Progenitor cell of endocrine pancreas (in vitro differentiated cells): ENCODE measurements around the gene HSH2D. TPM values are rescaled to one million over a fixed set of nuclear protein-coding genes. Genes with fewer than 3 reads are reported as not detected.

Experiments used
- DNase-seq: peaks from one replicate; pipeline ENCODE4 v3.0.0; 2021; ENCODE audit warnings: low spot score; ENCODE audit not compliant: unreplicated experiment
- H3K27ac Mint-ChIP-seq: 2 replicates; pipeline ENCODE4 v1.8.0; 2021; ENCODE audit warnings: mild to moderate bottlenecking, moderate library complexity, mixed read lengths
- H3K27me3 Mint-ChIP-seq: 2 replicates; pipeline ENCODE4 v1.8.0; 2021; ENCODE audit warnings: mixed read lengths
- H3K36me3 Mint-ChIP-seq: 2 replicates; pipeline ENCODE4 v1.8.0; 2022; ENCODE audit warnings: mixed read lengths; ENCODE audit not compliant: insufficient read depth
- H3K4me1 Mint-ChIP-seq: 2 replicates; pipeline ENCODE4 v1.8.0; 2021; ENCODE audit warnings: low read depth, mixed read lengths
- H3K4me3 Mint-ChIP-seq: 2 replicates; pipeline ENCODE4 v1.8.0; 2021; ENCODE audit warnings: low read depth, mild to moderate bottlenecking, moderate library complexity, mixed read lengths
- H3K9me3 Mint-ChIP-seq: 2 replicates; pipeline ENCODE4 v1.8.0; 2021; ENCODE audit warnings: low read depth, mixed read lengths
- total RNA-seq: library from RNA; stranded (reverse); gene quantifications from 2 replicates; pipeline ENCODE4 v1.2.1, GENCODE V29; 2021
- TF ChIP-seq, protein P1 (sequence below): fragments of 200-600 bp; sonication (generic); IDR thresholded peaks from one replicate; pipeline ENCODE4 v1.5.0; 2021; ENCODE audit warnings: antibody characterized with exemption, mild to moderate bottlenecking; ENCODE audit not compliant: unreplicated experiment

HSH2D gene
- total RNA-seq, 1 donor from 2014 or later = 0.72 TPM

DNA sequence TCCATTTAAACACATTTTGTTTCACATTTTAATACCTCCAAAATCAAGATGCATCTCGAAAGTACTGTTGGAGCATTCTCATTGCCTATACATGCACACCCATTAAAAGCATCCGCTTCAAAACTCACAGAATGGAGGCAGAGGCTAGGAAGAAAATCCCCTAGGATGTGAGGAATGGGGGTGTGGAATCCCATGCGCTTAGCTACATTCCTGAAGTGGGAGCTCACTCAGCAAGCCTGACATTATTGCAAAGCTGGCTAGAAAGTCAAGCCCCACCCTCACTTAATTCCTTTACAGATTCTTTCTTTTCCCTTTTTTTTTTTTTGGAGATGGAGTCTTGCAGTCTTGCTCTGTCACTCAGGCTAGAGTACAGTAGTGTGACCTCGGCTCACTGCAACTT, 37.1 kb downstream of the HSH2D start:
- no peak overlapping the region for H3K27ac Mint-ChIP-seq
- H3K36me3 Mint-ChIP-seq = no peaks in the 10 kb centered on the region

DNA sequence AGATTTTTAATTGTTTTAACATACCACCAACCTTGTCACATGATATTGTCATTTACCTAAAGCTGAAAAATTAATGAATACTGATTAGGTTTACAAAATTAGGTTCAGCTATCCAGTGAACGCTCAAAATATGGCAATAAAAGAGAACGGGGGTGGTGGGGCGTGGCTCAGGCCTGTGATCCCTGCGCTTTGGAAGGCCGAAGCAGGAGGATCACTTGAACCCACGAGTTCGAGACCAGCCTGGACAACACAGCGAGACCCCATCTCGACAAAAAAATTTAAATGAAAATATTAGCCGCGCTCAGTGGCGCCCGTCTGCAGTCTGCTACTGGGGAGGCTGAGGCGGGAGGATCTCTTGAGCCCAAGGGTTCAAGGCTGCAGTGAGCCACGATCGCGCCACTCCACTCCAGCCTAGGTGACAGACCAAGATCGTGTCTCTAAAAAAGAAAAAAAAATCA, 41.2 kb downstream of the HSH2D start:
- Mint-ChIP-seq H3K4me3 (peak overlapping the region; percentile 100), H3K4me1 (peaks cover 11% of the 10 kb centered on the region), H3K27ac (peak overlapping the region; percentile 99), H3K27me3 (peaks cover 9% of the 10 kb centered on the region), H3K36me3 (peaks cover 7% of the 10 kb centered on the region), H3K9me3 (no peaks in the 10 kb centered on the region)
- DNase-seq = no peak
- TF ChIP-seq, protein P1, sequence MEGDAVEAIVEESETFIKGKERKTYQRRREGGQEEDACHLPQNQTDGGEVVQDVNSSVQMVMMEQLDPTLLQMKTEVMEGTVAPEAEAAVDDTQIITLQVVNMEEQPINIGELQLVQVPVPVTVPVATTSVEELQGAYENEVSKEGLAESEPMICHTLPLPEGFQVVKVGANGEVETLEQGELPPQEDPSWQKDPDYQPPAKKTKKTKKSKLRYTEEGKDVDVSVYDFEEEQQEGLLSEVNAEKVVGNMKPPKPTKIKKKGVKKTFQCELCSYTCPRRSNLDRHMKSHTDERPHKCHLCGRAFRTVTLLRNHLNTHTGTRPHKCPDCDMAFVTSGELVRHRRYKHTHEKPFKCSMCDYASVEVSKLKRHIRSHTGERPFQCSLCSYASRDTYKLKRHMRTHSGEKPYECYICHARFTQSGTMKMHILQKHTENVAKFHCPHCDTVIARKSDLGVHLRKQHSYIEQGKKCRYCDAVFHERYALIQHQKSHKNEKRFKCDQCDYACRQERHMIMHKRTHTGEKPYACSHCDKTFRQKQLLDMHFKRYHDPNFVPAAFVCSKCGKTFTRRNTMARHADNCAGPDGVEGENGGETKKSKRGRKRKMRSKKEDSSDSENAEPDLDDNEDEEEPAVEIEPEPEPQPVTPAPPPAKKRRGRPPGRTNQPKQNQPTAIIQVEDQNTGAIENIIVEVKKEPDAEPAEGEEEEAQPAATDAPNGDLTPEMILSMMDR = no peak

More for the DNA sequence above, 37.1 kb downstream of the HSH2D start:
- no peak for DNase-seq
- TF ChIP-seq, protein P1 = no peak
- H3K9me3 Mint-ChIP-seq = no peaks in the 10 kb centered on the region
- no peak overlapping the region for H3K4me3 Mint-ChIP-seq
- peaks cover 4% of the 10 kb centered on the region for H3K4me1 Mint-ChIP-seq
- peaks cover 12% of the 10 kb centered on the region for H3K27me3 Mint-ChIP-seq

DNA sequence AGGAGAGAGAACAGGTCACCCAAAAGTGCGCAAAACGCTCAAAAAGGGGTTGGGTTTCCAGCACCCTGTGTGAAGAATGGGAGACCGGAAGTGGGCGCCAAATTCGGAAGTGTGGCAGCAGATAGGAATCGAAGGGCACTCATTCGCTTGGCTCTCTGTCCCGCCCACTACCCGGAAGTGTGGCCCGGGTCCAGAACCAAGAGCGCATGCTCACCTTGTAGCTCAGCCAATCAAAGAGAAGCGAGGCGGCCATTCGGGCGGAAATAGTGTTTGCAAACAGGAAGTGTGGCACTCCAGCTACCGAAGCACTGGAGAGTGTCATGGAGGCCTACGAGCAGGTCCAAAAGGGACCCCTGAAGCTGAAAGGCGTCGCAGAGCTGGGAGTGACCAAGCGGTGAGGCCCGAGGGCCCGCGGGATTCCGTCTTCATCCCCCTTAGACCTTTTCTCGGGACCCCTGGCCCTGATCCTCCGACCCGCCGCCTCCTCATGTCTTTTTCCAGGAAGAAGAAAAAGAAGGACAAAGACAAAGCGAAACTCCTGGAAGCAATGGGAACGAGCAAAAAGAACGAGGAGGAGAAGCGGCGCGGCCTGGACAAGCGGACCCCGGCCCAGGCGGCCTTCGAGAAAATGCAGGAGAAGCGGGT, 41.8 kb downstream of the HSH2D start, which contains the start of gene FAM32A:
Gene FAM32A (plus strand): TSS at position 288 of the 645 bp plus-strand sequence. CDS start 33 bp downstream, at position 321.
- peak within 1 kb of the TSS; percentile 99 for H3K27ac Mint-ChIP-seq

DNA sequence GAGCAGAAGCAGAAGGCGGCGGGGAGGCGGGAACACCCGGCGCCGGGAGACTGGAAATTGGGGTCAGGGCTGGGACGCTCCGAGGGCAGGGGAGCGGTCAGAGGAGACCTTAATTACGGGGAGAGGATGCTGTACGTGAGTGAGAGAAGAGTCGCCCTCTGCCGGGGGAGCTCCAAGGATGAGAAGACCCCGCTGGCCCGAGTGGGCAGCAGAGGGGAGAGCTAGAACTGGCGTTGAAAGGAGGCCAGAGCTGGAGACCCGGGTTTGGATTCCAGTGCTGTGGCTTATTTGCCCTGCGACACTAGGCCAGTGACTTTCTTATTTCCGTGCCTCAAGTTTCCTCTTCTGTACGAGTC, 42.3 kb downstream of the HSH2D start:
- peaks cover 3% of the 10 kb centered on the region for H3K27me3 Mint-ChIP-seq
- H3K4me1 Mint-ChIP-seq = peaks cover 11% of the 10 kb centered on the region
- peak; percentile 35 for DNase-seq
- peak overlapping the region; percentile 99 for H3K27ac Mint-ChIP-seq
- TF ChIP-seq, protein P1 = peak; percentile 53
- peak overlapping the region; percentile 100 for H3K4me3 Mint-ChIP-seq
- no peaks in the 10 kb centered on the region for H3K9me3 Mint-ChIP-seq
- H3K36me3 Mint-ChIP-seq = peaks cover 7% of the 10 kb centered on the region

More for the DNA sequence above, 41.8 kb downstream of the HSH2D start, which contains the start of gene FAM32A:
- no peaks in the 10 kb centered on the region for H3K9me3 Mint-ChIP-seq
- TF ChIP-seq, protein P1 = peak; percentile 20
- H3K4me3 Mint-ChIP-seq = peak within 1 kb of the TSS; percentile 100
- DNase-seq = peak; percentile 94
- H3K36me3 Mint-ChIP-seq = peaks cover 7% of the 10 kb centered on the region
- peaks cover 6% of the 10 kb centered on the region for H3K27me3 Mint-ChIP-seq
- H3K4me1 Mint-ChIP-seq = peaks cover 11% of the 10 kb centered on the region

DNA sequence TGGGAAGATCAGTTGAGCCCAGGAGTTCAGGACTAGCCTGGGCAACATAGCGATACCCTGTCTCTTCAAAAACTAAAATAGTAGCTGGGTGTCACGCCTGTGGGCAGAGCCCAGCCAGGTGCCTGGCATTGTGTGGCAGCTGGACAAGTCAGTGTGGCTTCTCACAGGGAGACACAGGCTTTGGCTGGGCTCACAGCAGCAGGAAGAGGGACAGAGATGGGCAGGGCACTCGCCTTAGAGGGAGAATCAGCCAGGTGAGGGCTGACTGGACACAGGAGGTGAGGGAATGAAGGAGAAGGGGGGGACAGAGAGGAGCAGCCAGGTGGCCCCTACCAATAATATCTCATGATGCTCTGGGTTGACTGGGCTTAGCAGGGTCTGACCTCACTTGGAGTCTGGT, 45.0 kb downstream of the HSH2D start:
- TF ChIP-seq, protein P1 = no peak
- Mint-ChIP-seq H3K27me3 (no peaks in the 10 kb centered on the region), H3K27ac (peak overlapping the region; percentile 91), H3K4me3 (no peak overlapping the region), H3K36me3 (peaks cover 12% of the 10 kb centered on the region), H3K9me3 (no peaks in the 10 kb centered on the region), H3K4me1 (peaks cover 11% of the 10 kb centered on the region)
- no peak for DNase-seq
